GM12878 (cell line): Measurements from ENCODE around the gene ATP10A.

Experiments
- CTCF ChIP-seq, 3 experiments: IDR thresholded peaks in 2 of 3; conservative IDR thresholded peaks in 1 of 3; 2 replicates each; pipeline ENCODE4 v1.5.1; 2011; ENCODE audit warnings: low read depth in 3 of 3, low read length in 3 of 3, mild to moderate bottlenecking in 3 of 3, control low read depth in 2 of 3, moderate library complexity in 2 of 3, inconsistent platforms in 1 of 3, mixed read lengths in 1 of 3; ENCODE audit not compliant: control insufficient read depth in 2 of 3, insufficient read depth in 1 of 3; ENCODE audit errors: extremely low read depth in 1 of 3
- ELK1 ChIP-seq: IDR thresholded peaks from 2 replicates; pipeline ENCODE4 v1.6.1; 2012; ENCODE audit warnings: low read depth, low read length, improper control_type of control experiment
- ETV6 ChIP-seq, 2 experiments: fragments of 450-650 bp in 1 of 2; IDR thresholded peaks in 1 of 2; conservative IDR thresholded peaks in 1 of 2; 2 replicates each; pipeline ENCODE4 v1.6.1; 2014; ENCODE audit warnings: antibody characterized with exemption in 1 of 2, borderline replicate concordance in 1 of 2, low read depth in 1 of 2, mild to moderate bottlenecking in 1 of 2, moderate library complexity in 1 of 2
- FOXK2 ChIP-seq: fragments of 450-650 bp; IDR thresholded peaks from 2 replicates; pipeline ENCODE4 v1.6.1; 2017; ENCODE audit warnings: mild to moderate bottlenecking, moderate library complexity
- JUND ChIP-seq: IDR thresholded peaks from 2 replicates; pipeline ENCODE4 v1.6.1; 2012; ENCODE audit warnings: low read depth, mild to moderate bottlenecking, low read length, improper control_type of control experiment, moderate library complexity
- MLLT1 ChIP-seq: fragments of 450-650 bp; IDR thresholded peaks from 2 replicates; pipeline ENCODE4 v1.6.1; 2016; ENCODE audit warnings: mild to moderate bottlenecking
- NFIC ChIP-seq: IDR thresholded peaks from 2 replicates; pipeline ENCODE4 v1.6.1; 2012; ENCODE audit warnings: low read depth, mild to moderate bottlenecking, inconsistent platforms, low read length, moderate library complexity
- RFX5 ChIP-seq: IDR thresholded peaks from 2 replicates; pipeline ENCODE4 v1.6.1; 2011; ENCODE audit warnings: low read depth, low read length, improper control_type of control experiment
- RUNX3 ChIP-seq: IDR thresholded peaks from 2 replicates; pipeline ENCODE4 v1.6.1; 2012; ENCODE audit warnings: low read length, inconsistent platforms
- SIN3A ChIP-seq: IDR thresholded peaks from 2 replicates; pipeline ENCODE4 v1.6.1; 2012; ENCODE audit warnings: low read depth, low read length, improper control_type of control experiment
- TAF1 ChIP-seq: IDR thresholded peaks from 2 replicates; pipeline ENCODE4 v1.6.1; 2011; ENCODE audit warnings: mild to moderate bottlenecking, low read depth, low read length, borderline replicate concordance
- ZNF207 ChIP-seq: fragments of 450-650 bp; IDR thresholded peaks from 2 replicates; pipeline ENCODE4 v1.6.1; 2014; ENCODE audit warnings: antibody characterized with exemption, mild to moderate bottlenecking, borderline replicate concordance
- ZNF384 ChIP-seq: IDR thresholded peaks from 2 replicates; pipeline ENCODE4 v1.6.1; 2012; ENCODE audit warnings: low read depth, mild to moderate bottlenecking, low read length, improper control_type of control experiment, borderline replicate concordance

DNA sequence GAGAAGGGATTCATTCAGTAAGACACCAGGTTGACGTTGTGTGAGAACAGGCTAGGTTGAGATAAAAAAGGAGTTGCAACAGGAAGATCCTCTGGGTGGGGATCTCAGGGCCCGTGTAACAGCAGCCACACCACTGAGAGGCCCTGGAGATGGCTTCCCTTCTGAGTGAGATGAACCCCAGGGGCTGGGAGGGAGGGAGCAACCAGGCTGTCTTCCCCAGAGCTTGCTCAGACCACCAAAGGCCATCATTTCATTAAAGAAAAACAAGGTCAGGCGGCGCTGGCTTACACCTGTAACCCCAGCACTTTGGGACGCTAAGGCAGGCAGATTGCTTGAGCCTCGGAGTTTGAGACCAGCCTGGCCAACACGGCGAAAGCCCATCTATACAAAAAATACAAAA lies 187.7 kb downstream of the ATP10A start:
- TF ChIP-seq CTCF (IDR thresholded peaks at IDR 0.05 in 2 of 3, conservative IDR thresholded peaks at IDR 0.05 in 1 of 3; ENCODE audit: control insufficient read depth in 2 of 3, extremely low read depth in 1 of 3, insufficient read depth in 1 of 3, low read depth in 3 of 3, low read length in 3 of 3) (no peak), RUNX3 (no peak), ELK1 (no peak), SIN3A (no peak), JUND (no peak), NFIC (no peak), ZNF384 (no peak), ETV6 (conservative IDR thresholded peaks at IDR 0.05 in 1 of 2, IDR thresholded peaks at IDR 0.05 in 1 of 2; ENCODE audit: borderline replicate concordance in 1 of 2, low read depth in 1 of 2) (no peak), TAF1 (no peak), ZNF207 (no peak), MLLT1 (no peak), RFX5 (no peak), FOXK2 (no peak)
